H9 (cell line): ENCODE results near the gene CSMD2. TPM values are rescaled to one million over a fixed set of nuclear protein-coding genes. Genes with fewer than 3 reads are reported as not detected.

ENCODE experiments used
- DNase-seq: peaks from one replicate; pipeline ENCODE4 v3.0.0-alpha.2; 2017
- H2AFZ ChIP-seq: one replicate; pipeline ENCODE4 v1.6.1; 2013; ENCODE audit warnings: mild to moderate bottlenecking, low read length, control low read depth, moderate library complexity
- H2AK5ac ChIP-seq: 2 replicates; pipeline ENCODE4 v1.6.1; 2013; ENCODE audit warnings: low read length, control low read depth, mixed read lengths; ENCODE audit not compliant: insufficient read length
- H2BK120ac ChIP-seq: one replicate; pipeline ENCODE4 v1.6.1; 2013; ENCODE audit warnings: low read depth, mild to moderate bottlenecking, low read length, control low read depth, inconsistent platforms; ENCODE audit not compliant: poor library complexity, severe bottlenecking
- H2BK12ac ChIP-seq: 2 replicates; pipeline ENCODE4 v1.6.1; 2013; ENCODE audit warnings: low read length, control low read depth, mixed read lengths, low read depth; ENCODE audit not compliant: insufficient read length
- H2BK15ac ChIP-seq: 2 replicates; pipeline ENCODE4 v1.6.1; 2013; ENCODE audit warnings: low read depth, low read length, control low read depth
- H2BK20ac ChIP-seq: one replicate; pipeline ENCODE4 v1.6.1; 2013; ENCODE audit warnings: low read depth, mild to moderate bottlenecking, low read length, control low read depth, inconsistent platforms; ENCODE audit not compliant: poor library complexity, severe bottlenecking
- H2BK5ac ChIP-seq: 2 replicates; pipeline ENCODE4 v1.6.1; 2013; ENCODE audit warnings: low read length, control low read depth, mixed read lengths; ENCODE audit not compliant: insufficient read length
- H3K14ac ChIP-seq: 2 replicates; pipeline ENCODE4 v1.6.1; 2013; ENCODE audit warnings: low read length, control low read depth; ENCODE audit not compliant: insufficient read depth
- H3K18ac ChIP-seq: 2 replicates; pipeline ENCODE4 v1.6.1; 2013; ENCODE audit warnings: low read depth, mild to moderate bottlenecking, mixed read lengths, low read length, control low read depth; ENCODE audit not compliant: insufficient read length
- H3K23ac ChIP-seq: 2 replicates; pipeline ENCODE4 v1.6.1; 2013; ENCODE audit warnings: low read length, control low read depth, mixed read lengths, low read depth; ENCODE audit not compliant: insufficient read length
- H3K23me2 ChIP-seq: 2 replicates; pipeline ENCODE4 v1.6.1; 2013; ENCODE audit warnings: low read depth, mild to moderate bottlenecking, mixed read lengths, low read length, control low read depth; ENCODE audit not compliant: insufficient read length, poor library complexity, severe bottlenecking
- H3K27ac ChIP-seq: 2 replicates; pipeline ENCODE4 v1.5.1; 2013; ENCODE audit warnings: low read length, control low read depth, mixed read lengths, low read depth; ENCODE audit not compliant: insufficient read length
- H3K27me3 ChIP-seq: 2 replicates; pipeline ENCODE4 v1.6.1; 2013; ENCODE audit warnings: low read length, control low read depth, inconsistent platforms; ENCODE audit not compliant: insufficient read depth
- H3K4ac ChIP-seq: 2 replicates; pipeline ENCODE4 v1.6.1; 2013; ENCODE audit warnings: low read depth, mild to moderate bottlenecking, control low read depth, inconsistent platforms, low read length, moderate library complexity
- H3K4me1 ChIP-seq: 2 replicates; pipeline ENCODE4 v1.6.1; 2013; ENCODE audit warnings: low read length, control low read depth, inconsistent platforms; ENCODE audit not compliant: insufficient read depth
- H3K4me2 ChIP-seq: 2 replicates; pipeline ENCODE4 v1.6.1; 2013; ENCODE audit warnings: low read length, control low read depth, mixed read lengths; ENCODE audit not compliant: insufficient read length, insufficient read depth
- H3K56ac ChIP-seq: 2 replicates; pipeline ENCODE4 v1.6.1; 2013; ENCODE audit warnings: low read depth, mild to moderate bottlenecking, mixed read lengths, low read length, control low read depth; ENCODE audit not compliant: insufficient read length
- H3K79me1 ChIP-seq: 2 replicates; pipeline ENCODE4 v1.6.1; 2013; ENCODE audit warnings: low read depth, mild to moderate bottlenecking, moderate library complexity, low read length, control low read depth, inconsistent platforms; ENCODE audit not compliant: insufficient read depth, poor library complexity, severe bottlenecking
- H3K79me2 ChIP-seq: 2 replicates; pipeline ENCODE4 v1.6.1; 2013; ENCODE audit warnings: low read length, control low read depth, inconsistent platforms; ENCODE audit not compliant: insufficient read depth
- H3K9ac ChIP-seq: 2 replicates; pipeline ENCODE4 v1.6.1; 2013; ENCODE audit warnings: low read length, control low read depth, mixed read lengths; ENCODE audit not compliant: insufficient read length; ENCODE audit errors: extremely low read depth
- H3K9me3 ChIP-seq: one replicate; pipeline ENCODE4 v1.6.1; 2013; ENCODE audit warnings: low read depth, low read length, inconsistent platforms; ENCODE audit not compliant: control insufficient read depth
- H3T11ph ChIP-seq: one replicate; pipeline ENCODE4 v1.6.1; 2013; ENCODE audit warnings: mild to moderate bottlenecking, low read length, control low read depth, inconsistent platforms
- H4K20me1 ChIP-seq: one replicate; pipeline ENCODE4 v1.6.1; 2013; ENCODE audit not compliant: control insufficient read depth, insufficient read length, insufficient read depth
- H4K5ac ChIP-seq: 2 replicates; pipeline ENCODE4 v1.6.1; 2013; ENCODE audit warnings: low read depth, mild to moderate bottlenecking, mixed read lengths, low read length, control low read depth; ENCODE audit not compliant: insufficient read length
- H4K8ac ChIP-seq: replicated peaks from 2 replicates; pipeline ENCODE4 v1.6.1; 2013; ENCODE audit warnings: low read length, control low read depth, mixed read lengths, low read depth; ENCODE audit not compliant: insufficient read length
- H4K91ac ChIP-seq: 2 replicates; pipeline ENCODE4 v1.6.1; 2013; ENCODE audit warnings: low read depth, mild to moderate bottlenecking, moderate library complexity, mixed read lengths, low read length, control low read depth; ENCODE audit not compliant: insufficient read length
- H3K27ac Mint-ChIP-seq, 3 experiments: 2 replicates in 2 of 3; 3 replicates in 1 of 3; pipeline ENCODE4 v1.8.0; 2020 to 2021; ENCODE audit warnings: mixed read lengths in 3 of 3, mild to moderate bottlenecking in 1 of 3, moderate library complexity in 1 of 3
- H3K27me3 Mint-ChIP-seq: 2 replicates; pipeline ENCODE4 v1.8.0; 2021; ENCODE audit warnings: low read depth, mild to moderate bottlenecking, moderate library complexity, mixed read lengths
- H3K36me3 Mint-ChIP-seq, 3 experiments: 2 replicates in 2 of 3; 3 replicates in 1 of 3; pipeline ENCODE4 v1.8.0; 2020 to 2021; ENCODE audit warnings: low read depth in 3 of 3, mixed read lengths in 3 of 3; ENCODE audit not compliant: insufficient read depth in 1 of 3
- H3K4me1 Mint-ChIP-seq, 2 experiments: 2 replicates each; pipeline ENCODE4 v1.8.0; 2020; ENCODE audit warnings: mixed read lengths in 2 of 2
- H3K4me3 Mint-ChIP-seq, 2 experiments: 2 replicates in 1 of 2; 3 replicates in 1 of 2; pipeline ENCODE4 v1.8.0; 2020 to 2021; ENCODE audit warnings: mild to moderate bottlenecking in 2 of 2, mixed read lengths in 2 of 2, moderate library complexity in 1 of 2
- H3K9me3 Mint-ChIP-seq, 2 experiments: 2 replicates in 1 of 2; 3 replicates in 1 of 2; pipeline ENCODE4 v1.8.0; 2020; ENCODE audit warnings: mild to moderate bottlenecking in 2 of 2, mixed read lengths in 2 of 2, moderate library complexity in 1 of 2
- WGBS: extraction: QIAGEN DNeasy Blood & Tissue Kit; methylation state at CpG from one replicate; pipeline ENCODE4 v1.1.7; 2013; ENCODE audit warnings: missing lambda C conversion rate, low lambda C conversion rate, mixed read lengths; ENCODE audit not compliant: insufficient read length; ENCODE audit errors: extremely low coverage; 5-methylcytosine and 5-hydroxymethylcytosine counted together
- total RNA-seq: library from RNA; stranded (reverse); gene quantifications from 2 replicates; pipeline ENCODE4 v1.2.1, GENCODE V29; 2021
- TF ChIP-seq, protein P1 (sequence below): fragments of 200-600 bp; sonication (generic); conservative IDR thresholded peaks from 3 replicates; pipeline ENCODE4 v1.8.0; 2021; ENCODE audit warnings: antibody characterized with exemption, mild to moderate bottlenecking

Gene CSMD2
- total RNA-seq, 1 experiment from 2014 or later: 6.4 TPM

- Histone ChIP-seq H3K56ac (no peak overlapping the region), H3T11ph (no peak overlapping the region)
Measured at GRCh38 chr1:33577663-33578062, 587.4 kb downstream of the CSMD2 start.

More at GRCh38 chr1:33577663-33578062, 587.4 kb downstream of the CSMD2 start:
- no peak overlapping the region for H3K27ac ChIP-seq
- H3K4me2 ChIP-seq: no peak overlapping the region
- H2BK20ac ChIP-seq: no peak overlapping the region
- Mint-ChIP-seq H3K4me3 (no peak overlapping the region), H3K4me1 (peaks cover 19 to 25% of the 10 kb centered on the region in 2 experiments), H3K27me3 (peaks cover 5% of the 10 kb centered on the region; the same call in 1 of the 2 replicates), H3K36me3 (no peaks in the 10 kb centered on the region; a peak in 2 of 7 replicates), H3K9me3 (no peaks in the 10 kb centered on the region), H3K27ac (peak overlapping the region in 1 of 3 experiments; percentile 52; a peak in 1 of 7 replicates)
- H3K4me1 ChIP-seq: no peaks in the 10 kb centered on the region
- H3K79me2 ChIP-seq: no peaks in the 10 kb centered on the region
- H2BK15ac ChIP-seq: no peak overlapping the region
- no peak for DNase-seq
- no peak overlapping the region for H2AK5ac ChIP-seq
- H3K23ac ChIP-seq: no peak overlapping the region
- no peak overlapping the region for H2BK12ac ChIP-seq
- no peak overlapping the region for H3K4ac ChIP-seq
- no peak overlapping the region for H4K5ac ChIP-seq
- H4K8ac ChIP-seq: no peak overlapping the region
- H3K18ac ChIP-seq: no peak overlapping the region
- H4K20me1 ChIP-seq: no peaks in the 10 kb centered on the region
- H2BK120ac ChIP-seq: no peak overlapping the region
- H2AFZ ChIP-seq: no peak overlapping the region
- no peaks in the 10 kb centered on the region for H3K27me3 ChIP-seq
- H3K79me1 ChIP-seq: no peaks in the 10 kb centered on the region
- H3K14ac ChIP-seq: no peak overlapping the region
- WGBS: no CpG with 5 or more reads among the region's 9 CpGs
- no peak overlapping the region for H3K9ac ChIP-seq
- H3K23me2 ChIP-seq: no peaks in the 10 kb centered on the region
- no peak overlapping the region for H2BK5ac ChIP-seq
- H3K9me3 ChIP-seq: no peaks in the 10 kb centered on the region
- TF ChIP-seq, protein P1, sequence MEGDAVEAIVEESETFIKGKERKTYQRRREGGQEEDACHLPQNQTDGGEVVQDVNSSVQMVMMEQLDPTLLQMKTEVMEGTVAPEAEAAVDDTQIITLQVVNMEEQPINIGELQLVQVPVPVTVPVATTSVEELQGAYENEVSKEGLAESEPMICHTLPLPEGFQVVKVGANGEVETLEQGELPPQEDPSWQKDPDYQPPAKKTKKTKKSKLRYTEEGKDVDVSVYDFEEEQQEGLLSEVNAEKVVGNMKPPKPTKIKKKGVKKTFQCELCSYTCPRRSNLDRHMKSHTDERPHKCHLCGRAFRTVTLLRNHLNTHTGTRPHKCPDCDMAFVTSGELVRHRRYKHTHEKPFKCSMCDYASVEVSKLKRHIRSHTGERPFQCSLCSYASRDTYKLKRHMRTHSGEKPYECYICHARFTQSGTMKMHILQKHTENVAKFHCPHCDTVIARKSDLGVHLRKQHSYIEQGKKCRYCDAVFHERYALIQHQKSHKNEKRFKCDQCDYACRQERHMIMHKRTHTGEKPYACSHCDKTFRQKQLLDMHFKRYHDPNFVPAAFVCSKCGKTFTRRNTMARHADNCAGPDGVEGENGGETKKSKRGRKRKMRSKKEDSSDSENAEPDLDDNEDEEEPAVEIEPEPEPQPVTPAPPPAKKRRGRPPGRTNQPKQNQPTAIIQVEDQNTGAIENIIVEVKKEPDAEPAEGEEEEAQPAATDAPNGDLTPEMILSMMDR: no peak
- H4K91ac ChIP-seq: no peak overlapping the region
